B cell (primary cell): ENCODE results near the gene MICA.

ENCODE experiments used
- CTCF ChIP-seq: fragments of 200-600 bp; IDR thresholded peaks from one replicate; pipeline ENCODE4 v1.8.0; 2022; ENCODE audit warnings: antibody characterized with exemption, mild to moderate bottlenecking
- EZH2 ChIP-seq: IDR thresholded peaks from 2 replicates; pipeline ENCODE4 v1.6.1; 2012; ENCODE audit warnings: borderline replicate concordance, low read depth, mild to moderate bottlenecking, moderate library complexity, low read length; ENCODE audit not compliant: insufficient read depth, poor library complexity, severe bottlenecking

- TF ChIP-seq CTCF (no peak), EZH2 (no peak)
Observed at GRCh38 chr6:31377029-31377428, 26.4 kb upstream of the MICA start.
